ENCODE data around the gene ZRSR2. TPM values are rescaled to one million over a fixed set of nuclear protein-coding genes. Genes with fewer than 3 reads are reported as not detected.

ZRSR2 gene
- total and polyA plus RNA-seq, 2 experiments from 2014 or later = 5.2 to 45.1 TPM

DNA sequence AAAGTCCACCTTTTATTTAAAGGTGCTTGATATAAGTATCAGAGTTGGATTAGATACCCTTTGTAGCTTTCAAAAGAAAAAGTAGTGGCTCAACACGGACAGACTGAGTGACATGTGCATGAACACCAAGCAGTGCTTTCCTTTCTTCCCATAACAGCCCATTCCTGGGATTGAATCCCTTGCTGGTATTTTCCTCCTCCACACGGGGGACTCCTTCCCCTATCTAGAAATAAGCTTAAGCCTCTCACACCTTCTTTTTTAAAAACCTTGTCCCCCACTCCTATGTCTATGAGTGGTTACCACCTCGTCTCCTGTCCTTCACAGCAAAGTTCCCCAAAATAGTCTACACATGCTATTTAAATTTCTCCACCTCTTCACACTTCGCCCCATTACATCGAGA, 59.3 kb downstream of the ZRSR2 start:
- peak overlapping the region; percentile 39 for H3K4me3 Mint-ChIP-seq
- H3K9me2 ChIP-seq (ENCODE audit: insufficient read depth) = no peaks in the 10 kb centered on the region
- H3K4me2 ChIP-seq = peak overlapping the region; percentile 38
- peaks cover 78% of the 10 kb centered on the region for H3K36me3 Mint-ChIP-seq (ENCODE audit: low read depth)
- peak overlapping the region; percentile 33 for H3K27ac Mint-ChIP-seq
- H3K36me3 ChIP-seq (ENCODE audit: insufficient read depth) = peaks cover 31% of the 10 kb centered on the region; the same call in 1 of the 2 replicates
- H3K4me3 ChIP-seq = no peak overlapping the region
- DNase-seq (ENCODE audit: low spot score) (peak; percentile 39), ATAC-seq (peak; percentile 57)
- peaks cover 43% of the 10 kb centered on the region for H3K4me1 Mint-ChIP-seq
- TF ChIP-seq ZNF114 (CRISPR knock-in tag; IDR thresholded peaks at IDR 0.05) (no peak), NANOG (IDR thresholded peaks at IDR 0.05; ENCODE audit: borderline replicate concordance) (no peak)
- TF ChIP-seq, protein P1, sequence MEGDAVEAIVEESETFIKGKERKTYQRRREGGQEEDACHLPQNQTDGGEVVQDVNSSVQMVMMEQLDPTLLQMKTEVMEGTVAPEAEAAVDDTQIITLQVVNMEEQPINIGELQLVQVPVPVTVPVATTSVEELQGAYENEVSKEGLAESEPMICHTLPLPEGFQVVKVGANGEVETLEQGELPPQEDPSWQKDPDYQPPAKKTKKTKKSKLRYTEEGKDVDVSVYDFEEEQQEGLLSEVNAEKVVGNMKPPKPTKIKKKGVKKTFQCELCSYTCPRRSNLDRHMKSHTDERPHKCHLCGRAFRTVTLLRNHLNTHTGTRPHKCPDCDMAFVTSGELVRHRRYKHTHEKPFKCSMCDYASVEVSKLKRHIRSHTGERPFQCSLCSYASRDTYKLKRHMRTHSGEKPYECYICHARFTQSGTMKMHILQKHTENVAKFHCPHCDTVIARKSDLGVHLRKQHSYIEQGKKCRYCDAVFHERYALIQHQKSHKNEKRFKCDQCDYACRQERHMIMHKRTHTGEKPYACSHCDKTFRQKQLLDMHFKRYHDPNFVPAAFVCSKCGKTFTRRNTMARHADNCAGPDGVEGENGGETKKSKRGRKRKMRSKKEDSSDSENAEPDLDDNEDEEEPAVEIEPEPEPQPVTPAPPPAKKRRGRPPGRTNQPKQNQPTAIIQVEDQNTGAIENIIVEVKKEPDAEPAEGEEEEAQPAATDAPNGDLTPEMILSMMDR (conservative IDR thresholded peaks at IDR 0.05; ENCODE audit: low read depth in 2 of 2) = peak; percentile 34 to 44; a peak in 3 of 4 replicates
- peaks cover 98% of the 10 kb centered on the region for H3K79me2 ChIP-seq (replicated peaks; ENCODE audit: insufficient read depth)
- no peaks in the 10 kb centered on the region for H3K9me3 Mint-ChIP-seq
- no peaks in the 10 kb centered on the region for H3K27me3 ChIP-seq (ENCODE audit: insufficient read depth)
- H3K4me1 ChIP-seq (ENCODE audit: insufficient read depth) = peaks cover 34% of the 10 kb centered on the region
- H3K27ac ChIP-seq (ENCODE audit: low read depth) = peak overlapping the region; percentile 21; the same call in 1 of the 2 replicates
- no peak overlapping the region for H2AFZ ChIP-seq
- H3K27me3 Mint-ChIP-seq (ENCODE audit: insufficient read depth, low read depth, poor library complexity) = peaks cover 6% of the 10 kb centered on the region
- no peaks in the 10 kb centered on the region for H3F3A ChIP-seq (replicated peaks; ENCODE audit: low read depth)
- H4K20me1 ChIP-seq (replicated peaks; ENCODE audit: insufficient read depth) = no peaks in the 10 kb centered on the region; the same call in none of the 2 replicates

DNA sequence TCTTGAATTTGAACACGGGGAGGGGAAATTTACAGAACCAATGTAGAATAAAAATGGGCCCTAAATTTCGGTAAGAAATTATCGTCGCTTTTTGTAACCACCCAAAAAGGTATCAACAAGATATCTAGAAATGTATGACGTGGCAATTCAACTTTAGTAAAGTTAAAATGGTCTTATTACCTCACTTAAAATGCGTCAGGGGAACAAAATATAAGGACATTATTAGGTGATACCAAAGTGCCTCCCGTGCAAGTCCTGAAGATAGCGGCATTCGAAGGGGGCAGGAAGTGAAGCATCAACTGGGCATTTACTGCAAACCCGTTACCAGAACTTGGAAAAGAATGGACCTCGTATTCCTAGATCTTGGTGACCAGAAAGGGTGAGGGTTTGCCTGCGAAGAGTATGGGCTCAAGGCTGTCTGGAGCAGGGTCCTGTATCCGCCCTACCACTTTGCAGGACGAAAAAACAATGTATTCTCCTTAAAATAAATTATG, 63.3 kb downstream of the ZRSR2 start:
- H3K9me3 Mint-ChIP-seq = no peaks in the 10 kb centered on the region; the same call in 2 of the 3 replicates
- Histone ChIP-seq H3K4me2 (peak overlapping the region; percentile 75), H3K79me2 (replicated peaks; ENCODE audit: insufficient read depth) (peaks cover 57% of the 10 kb centered on the region), H3K36me3 (ENCODE audit: insufficient read depth) (peaks cover 6% of the 10 kb centered on the region; the same call in 1 of the 2 replicates), H3K27me3 (ENCODE audit: insufficient read depth) (no peaks in the 10 kb centered on the region), H3K27ac (ENCODE audit: low read depth) (0 out of 2 replicates have a peak overlapping the region, but pooled peaks have one; percentile 69), H3K4me3 (peak overlapping the region; percentile 83), H3K9me2 (ENCODE audit: insufficient read depth) (no peaks in the 10 kb centered on the region), H2AFZ (no peak overlapping the region), H3K4me1 (ENCODE audit: insufficient read depth) (peaks cover 43% of the 10 kb centered on the region), H3F3A (replicated peaks; ENCODE audit: low read depth) (no peaks in the 10 kb centered on the region), H4K20me1 (replicated peaks; ENCODE audit: insufficient read depth) (no peaks in the 10 kb centered on the region; the same call in none of the 2 replicates)
- H3K36me3 Mint-ChIP-seq (ENCODE audit: low read depth) = peaks cover 44% of the 10 kb centered on the region
- H3K4me3 Mint-ChIP-seq = peak overlapping the region; percentile 92
- DNase-seq (ENCODE audit: low spot score) (no peak), ATAC-seq (no peak)
- H3K4me1 Mint-ChIP-seq = peaks cover 37% of the 10 kb centered on the region
- H3K27ac Mint-ChIP-seq = peak overlapping the region; percentile 86
- peaks cover 3% of the 10 kb centered on the region for H3K27me3 Mint-ChIP-seq (ENCODE audit: insufficient read depth, low read depth, poor library complexity)
- TF ChIP-seq STAT1 (IDR thresholded peaks at IDR 0.05; ENCODE audit: unreplicated experiment) = no peak
- no peak for TF ChIP-seq ZNF114 (CRISPR knock-in tag; IDR thresholded peaks at IDR 0.05)
- no peak for TF ChIP-seq EZH2phosphoT487 (IDR thresholded peaks at IDR 0.05; ENCODE audit: unreplicated experiment)
- TF ChIP-seq, protein P2, sequence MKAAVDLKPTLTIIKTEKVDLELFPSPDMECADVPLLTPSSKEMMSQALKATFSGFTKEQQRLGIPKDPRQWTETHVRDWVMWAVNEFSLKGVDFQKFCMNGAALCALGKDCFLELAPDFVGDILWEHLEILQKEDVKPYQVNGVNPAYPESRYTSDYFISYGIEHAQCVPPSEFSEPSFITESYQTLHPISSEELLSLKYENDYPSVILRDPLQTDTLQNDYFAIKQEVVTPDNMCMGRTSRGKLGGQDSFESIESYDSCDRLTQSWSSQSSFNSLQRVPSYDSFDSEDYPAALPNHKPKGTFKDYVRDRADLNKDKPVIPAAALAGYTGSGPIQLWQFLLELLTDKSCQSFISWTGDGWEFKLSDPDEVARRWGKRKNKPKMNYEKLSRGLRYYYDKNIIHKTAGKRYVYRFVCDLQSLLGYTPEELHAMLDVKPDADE (IDR thresholded peaks at IDR 0.05) = no peak
- TF ChIP-seq, protein P3, sequence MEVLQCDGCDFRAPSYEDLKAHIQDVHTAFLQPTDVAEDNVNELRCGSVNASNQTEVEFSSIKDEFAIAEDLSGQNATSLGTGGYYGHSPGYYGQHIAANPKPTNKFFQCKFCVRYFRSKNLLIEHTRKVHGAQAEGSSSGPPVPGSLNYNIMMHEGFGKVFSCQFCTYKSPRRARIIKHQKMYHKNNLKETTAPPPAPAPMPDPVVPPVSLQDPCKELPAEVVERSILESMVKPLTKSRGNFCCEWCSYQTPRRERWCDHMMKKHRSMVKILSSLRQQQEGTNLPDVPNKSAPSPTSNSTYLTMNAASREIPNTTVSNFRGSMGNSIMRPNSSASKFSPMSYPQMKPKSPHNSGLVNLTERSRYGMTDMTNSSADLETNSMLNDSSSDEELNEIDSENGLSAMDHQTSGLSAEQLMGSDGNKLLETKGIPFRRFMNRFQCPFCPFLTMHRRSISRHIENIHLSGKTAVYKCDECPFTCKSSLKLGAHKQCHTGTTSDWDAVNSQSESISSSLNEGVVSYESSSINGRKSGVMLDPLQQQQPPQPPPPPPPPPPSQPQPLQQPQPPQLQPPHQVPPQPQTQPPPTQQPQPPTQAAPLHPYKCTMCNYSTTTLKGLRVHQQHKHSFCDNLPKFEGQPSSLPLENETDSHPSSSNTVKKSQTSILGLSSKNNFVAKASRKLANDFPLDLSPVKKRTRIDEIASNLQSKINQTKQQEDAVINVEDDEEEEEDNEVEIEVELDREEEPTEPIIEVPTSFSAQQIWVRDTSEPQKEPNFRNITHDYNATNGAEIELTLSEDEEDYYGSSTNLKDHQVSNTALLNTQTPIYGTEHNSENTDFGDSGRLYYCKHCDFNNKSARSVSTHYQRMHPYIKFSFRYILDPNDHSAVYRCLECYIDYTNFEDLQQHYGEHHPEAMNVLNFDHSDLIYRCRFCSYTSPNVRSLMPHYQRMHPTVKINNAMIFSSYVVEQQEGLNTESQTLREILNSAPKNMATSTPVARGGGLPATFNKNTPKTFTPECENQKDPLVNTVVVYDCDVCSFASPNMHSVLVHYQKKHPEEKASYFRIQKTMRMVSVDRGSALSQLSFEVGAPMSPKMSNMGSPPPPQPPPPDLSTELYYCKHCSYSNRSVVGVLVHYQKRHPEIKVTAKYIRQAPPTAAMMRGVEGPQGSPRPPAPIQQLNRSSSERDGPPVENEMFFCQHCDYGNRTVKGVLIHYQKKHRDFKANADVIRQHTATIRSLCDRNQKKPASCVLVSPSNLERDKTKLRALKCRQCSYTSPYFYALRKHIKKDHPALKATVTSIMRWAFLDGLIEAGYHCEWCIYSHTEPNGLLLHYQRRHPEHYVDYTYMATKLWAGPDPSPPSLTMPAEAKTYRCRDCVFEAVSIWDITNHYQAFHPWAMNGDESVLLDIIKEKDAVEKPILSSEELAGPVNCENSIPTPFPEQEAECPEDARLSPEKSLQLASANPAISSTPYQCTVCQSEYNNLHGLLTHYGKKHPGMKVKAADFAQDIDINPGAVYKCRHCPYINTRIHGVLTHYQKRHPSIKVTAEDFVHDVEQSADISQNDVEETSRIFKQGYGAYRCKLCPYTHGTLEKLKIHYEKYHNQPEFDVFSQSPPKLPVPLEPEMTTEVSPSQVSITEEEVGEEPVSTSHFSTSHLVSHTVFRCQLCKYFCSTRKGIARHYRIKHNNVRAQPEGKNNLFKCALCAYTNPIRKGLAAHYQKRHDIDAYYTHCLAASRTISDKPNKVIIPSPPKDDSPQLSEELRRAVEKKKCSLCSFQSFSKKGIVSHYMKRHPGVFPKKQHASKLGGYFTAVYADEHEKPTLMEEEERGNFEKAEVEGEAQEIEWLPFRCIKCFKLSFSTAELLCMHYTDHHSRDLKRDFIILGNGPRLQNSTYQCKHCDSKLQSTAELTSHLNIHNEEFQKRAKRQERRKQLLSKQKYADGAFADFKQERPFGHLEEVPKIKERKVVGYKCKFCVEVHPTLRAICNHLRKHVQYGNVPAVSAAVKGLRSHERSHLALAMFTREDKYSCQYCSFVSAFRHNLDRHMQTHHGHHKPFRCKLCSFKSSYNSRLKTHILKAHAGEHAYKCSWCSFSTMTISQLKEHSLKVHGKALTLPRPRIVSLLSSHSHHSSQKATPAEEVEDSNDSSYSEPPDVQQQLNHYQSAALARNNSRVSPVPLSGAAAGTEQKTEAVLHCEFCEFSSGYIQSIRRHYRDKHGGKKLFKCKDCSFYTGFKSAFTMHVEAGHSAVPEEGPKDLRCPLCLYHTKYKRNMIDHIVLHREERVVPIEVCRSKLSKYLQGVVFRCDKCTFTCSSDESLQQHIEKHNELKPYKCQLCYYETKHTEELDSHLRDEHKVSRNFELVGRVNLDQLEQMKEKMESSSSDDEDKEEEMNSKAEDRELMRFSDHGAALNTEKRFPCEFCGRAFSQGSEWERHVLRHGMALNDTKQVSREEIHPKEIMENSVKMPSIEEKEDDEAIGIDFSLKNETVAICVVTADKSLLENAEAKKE (CRISPR knock-in tag; IDR thresholded peaks at IDR 0.05) = no peak
- TF ChIP-seq EZH2 (IDR thresholded peaks at IDR 0.05; ENCODE audit: low read depth, unreplicated experiment) = no peak
- no peak for TF ChIP-seq POLR2AphosphoS5 (IDR thresholded peaks at IDR 0.05; ENCODE audit: low read depth)
- no peak for TF ChIP-seq CREB1 (CRISPR knock-in tag; IDR thresholded peaks at IDR 0.05; ENCODE audit: low read depth)
